A673 (cell line): ENCODE data around the gene CIITA. TPM values are rescaled to one million over a fixed set of nuclear protein-coding genes. Genes with fewer than 3 reads are reported as not detected.
A peak's percentile ranks its signal among the peaks of the same experiment; 100 is the strongest.

Source experiments
- BruUV-seq: library from RNA; stranded (reverse); fragments of 400-500 nt; replicated peaks from 2 replicates; lab custom pipeline; 2021; lab: Mats Ljungman, UMichigan
- CTCF ChIA-PET: fragments of 300-600 bp; sonication (Branson Sonifier 250); formaldehyde crosslinking; loops from one replicate; lab custom pipeline; 2022; ENCODE audit warnings: antibody characterized with exemption; lab: Charles Lee
- POLR2A ChIA-PET: fragments of 300-600 bp; sonication (Branson Sonifier 250); formaldehyde crosslinking; loops from one replicate; lab custom pipeline; 2022; ENCODE audit warnings: antibody characterized with exemption; ENCODE audit not compliant: low non-redundant PET; lab: Charles Lee
- DNase-seq: peaks from one replicate; pipeline ENCODE4 v3.0.0-alpha.2; 2015; ENCODE audit warnings: low spot score
- H3K27ac ChIP-seq: fragments of 200-600 bp; sonication (generic); 2 replicates; pipeline ENCODE4 v1.5.1; 2016; ENCODE audit warnings: mixed run types, low read depth, mild to moderate bottlenecking, mixed read lengths, antibody characterized with exemption, low read length; ENCODE audit not compliant: poor library complexity, severe bottlenecking
- H3K27me3 ChIP-seq: fragments of 200-600 bp; sonication (generic); replicated peaks from 2 replicates; pipeline ENCODE4 v1.6.1; 2017; ENCODE audit warnings: mixed run types, low read depth, mild to moderate bottlenecking, mixed read lengths, antibody characterized with exemption, low read length; ENCODE audit not compliant: insufficient read depth, poor library complexity
- H3K36me3 ChIP-seq: fragments of 200-600 bp; sonication (generic); 2 replicates; pipeline ENCODE4 v1.6.1; 2016; ENCODE audit warnings: mixed run types, mild to moderate bottlenecking, mixed read lengths, antibody characterized with exemption, low read length; ENCODE audit not compliant: insufficient read depth, poor library complexity, severe bottlenecking
- H3K4me1 ChIP-seq: fragments of 200-600 bp; sonication (generic); 2 replicates; pipeline ENCODE4 v1.6.1; 2017; ENCODE audit warnings: mixed run types, mild to moderate bottlenecking, mixed read lengths, antibody characterized with exemption, low read length; ENCODE audit not compliant: insufficient read depth, poor library complexity, severe bottlenecking
- H3K4me3 ChIP-seq: fragments of 200-600 bp; sonication (generic); 2 replicates; pipeline ENCODE4 v1.5.1; 2016; ENCODE audit warnings: low read depth, mixed run types, mild to moderate bottlenecking, mixed read lengths, low read length; ENCODE audit not compliant: poor library complexity, severe bottlenecking
- H3K9me3 ChIP-seq: fragments of 200-600 bp; sonication (generic); 2 replicates; pipeline ENCODE4 v1.6.1; 2016; ENCODE audit warnings: mixed run types, low read depth, mild to moderate bottlenecking, mixed read lengths, antibody characterized with exemption, low read length; ENCODE audit not compliant: poor library complexity, severe bottlenecking
- CTCF ChIP-seq: fragments of 300-800, 200-600 bp; sonication (generic); conservative IDR thresholded peaks from 2 replicates; pipeline ENCODE4 v1.5.1; 2017; ENCODE audit warnings: low read depth, mild to moderate bottlenecking, antibody characterized with exemption, low read length, moderate library complexity, mixed read lengths
- EZH2 ChIP-seq: fragments of 200-600 bp; sonication (generic); IDR thresholded peaks from 2 replicates; pipeline ENCODE4 v1.6.1; 2017; ENCODE audit warnings: borderline replicate concordance, low read depth, mild to moderate bottlenecking, mixed read lengths, antibody characterized with exemption, low read length; ENCODE audit not compliant: poor library complexity, severe bottlenecking
- intact Hi-C: fragments of 100-400 bp; cut with micrococcal nuclease; formaldehyde crosslinking; loops from one replicate; pipeline ENCODE4 v1.10.0; 2022; ENCODE audit not compliant: unreplicated experiment
- total RNA-seq: library from RNA; stranded (reverse); gene quantifications from 2 replicates; pipeline ENCODE4 v1.2.3, GENCODE V29; 2021

Gene CIITA
- total RNA-seq, 1 experiment from 2014 or later = not detected

DNA sequence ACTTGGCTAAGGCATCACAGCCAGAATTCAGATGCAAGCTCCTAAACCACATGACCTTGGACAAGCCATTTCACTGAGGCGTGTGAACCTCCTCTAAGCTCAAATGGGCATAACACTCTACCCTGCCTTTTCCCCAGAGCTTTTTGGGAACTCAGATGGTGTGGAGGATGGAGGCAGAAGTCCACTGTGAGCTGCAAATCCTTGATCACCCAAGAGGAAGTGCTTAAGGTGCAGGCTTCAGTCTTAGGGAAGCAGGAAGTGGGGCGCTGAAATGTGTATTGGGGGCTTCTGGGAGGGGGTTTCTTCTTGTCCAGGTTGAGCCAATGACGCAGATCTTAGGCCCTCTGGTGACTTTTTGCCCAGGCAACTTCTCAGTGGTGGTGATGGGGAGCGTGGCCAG lies 12.9 kb downstream of the CIITA start:
- Histone ChIP-seq H3K4me1 (no peaks in the 10 kb centered on the region), H3K27ac (no peak overlapping the region), H3K36me3 (no peaks in the 10 kb centered on the region), H3K4me3 (no peak overlapping the region), H3K9me3 (no peaks in the 10 kb centered on the region), H3K27me3 (peaks cover 11% of the 10 kb centered on the region)
- TF ChIP-seq EZH2 (no peak), CTCF (no peak)
- DNase-seq = no peak
- ChIA-PET CTCF (no interaction called here), POLR2A (no interaction called here)
- intact Hi-C loops = no loop called here
- BruUV-seq = no TSS peak

GRCh38 chr16:10892782-10893318 lies 15.8 kb downstream of the CIITA start:
- Histone ChIP-seq H3K27ac (no peak overlapping the region), H3K9me3 (no peaks in the 10 kb centered on the region), H3K4me3 (no peak overlapping the region), H3K27me3 (peaks cover 5% of the 10 kb centered on the region), H3K36me3 (no peaks in the 10 kb centered on the region), H3K4me1 (no peaks in the 10 kb centered on the region)
- no TSS peak for BruUV-seq
- ChIA-PET CTCF (no interaction called here), POLR2A (no interaction called here)
- no peak for DNase-seq
- no peak for TF ChIP-seq CTCF
- intact Hi-C loops = no loop called here

DNA sequence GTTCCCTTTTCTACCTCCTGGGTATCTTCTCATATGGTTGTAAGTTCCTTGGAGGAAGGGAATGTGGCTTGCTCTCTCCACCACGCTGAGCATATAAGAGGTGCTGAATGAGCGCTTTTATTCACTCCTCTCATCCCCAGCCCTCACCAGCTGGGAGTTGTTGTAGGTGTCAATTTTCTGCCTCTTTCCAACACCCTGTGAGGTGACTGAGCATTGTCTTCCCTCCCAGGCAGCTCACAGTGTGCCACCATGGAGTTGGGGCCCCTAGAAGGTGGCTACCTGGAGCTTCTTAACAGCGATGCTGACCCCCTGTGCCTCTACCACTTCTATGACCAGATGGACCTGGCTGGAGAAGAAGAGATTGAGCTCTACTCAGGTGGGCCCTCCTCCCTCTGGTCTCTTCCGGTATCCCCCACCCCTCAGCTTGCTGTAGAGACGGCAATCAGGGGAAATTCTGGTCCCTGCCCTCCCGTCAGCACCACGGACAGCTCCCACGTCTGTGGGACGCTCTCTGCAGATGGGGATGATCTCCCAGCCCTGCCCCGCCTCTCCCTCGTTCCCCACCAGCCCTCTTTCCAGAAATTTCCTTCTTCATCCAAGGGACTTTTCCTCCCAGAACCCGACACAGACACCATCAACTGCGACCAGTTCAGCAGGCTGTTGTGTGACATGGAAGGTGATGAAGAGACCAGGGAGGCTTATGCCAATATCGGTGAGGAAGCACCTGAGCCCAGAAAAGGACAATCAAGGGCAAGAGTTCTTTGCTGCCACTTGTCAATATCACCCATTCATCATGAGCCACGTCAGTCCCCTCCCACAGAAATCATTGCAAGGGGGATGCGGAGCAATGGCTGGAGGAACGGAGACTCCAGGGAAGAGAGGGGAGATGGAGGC lies 18.3 kb downstream of the CIITA start:
- CTCF ChIA-PET = no interaction called here
- TF ChIP-seq EZH2 (no peak), CTCF (no peak)
- POLR2A ChIA-PET = no interaction called here
- Histone ChIP-seq H3K4me3 (no peak overlapping the region), H3K4me1 (no peaks in the 10 kb centered on the region), H3K27me3 (peaks cover 5% of the 10 kb centered on the region), H3K36me3 (no peaks in the 10 kb centered on the region), H3K9me3 (no peaks in the 10 kb centered on the region), H3K27ac (no peak overlapping the region)
- peak; percentile 62 for DNase-seq
- intact Hi-C loops = no loop called here
- BruUV-seq = no TSS peak
